ENCODE data around the gene NIPAL3.

NIPAL3 gene

GRCh38 chr1:24465638-24466037, 50.0 kb downstream of the NIPAL3 start:
- DNase-seq (ENCODE audit: low read depth in 1 of 2, low spot score in 1 of 2) = peak in 1 of 2 experiments; percentile 34
- H3K27ac ChIP-seq (replicated peaks) = peak overlapping the region; percentile 62
- no peaks in the 10 kb centered on the region for H3K27me3 ChIP-seq (ENCODE audit: insufficient read depth, poor library complexity, severe bottlenecking)
- TF ChIP-seq CTCF (IDR thresholded peaks at IDR 0.05; ENCODE audit: insufficient read depth, low read length) (no peak), SPI1 (IDR thresholded peaks at IDR 0.05; ENCODE audit: borderline replicate concordance, low read depth) (peak; percentile 46; the same call in 1 of the 2 replicates)
- H3K4me3 ChIP-seq (replicated peaks; ENCODE audit: insufficient read depth, low read length) = no peak overlapping the region

GRCh38 chr1:24468685-24469316, 53.2 kb downstream of the NIPAL3 start:
- no peak overlapping the region for H3K27ac ChIP-seq (replicated peaks)
- H3K4me3 ChIP-seq (replicated peaks; ENCODE audit: insufficient read depth, low read length) = no peak overlapping the region
- no peak for TF ChIP-seq REST (IDR thresholded peaks at IDR 0.05; ENCODE audit: insufficient replicate concordance, low read depth)
- TF ChIP-seq GABPA (IDR thresholded peaks at IDR 0.05; ENCODE audit: low read depth) = no peak
- TF ChIP-seq POLR2AphosphoS5 (IDR thresholded peaks at IDR 0.05; ENCODE audit: low read depth) = no peak
- no peak for TF ChIP-seq CTCF (IDR thresholded peaks at IDR 0.05; ENCODE audit: insufficient read depth, low read length)
- no peak for TF ChIP-seq SPI1 (IDR thresholded peaks at IDR 0.05; ENCODE audit: borderline replicate concordance, low read depth)
- no peaks in the 10 kb centered on the region for H3K27me3 ChIP-seq (ENCODE audit: insufficient read depth, poor library complexity, severe bottlenecking)
- no peak for DNase-seq (ENCODE audit: low read depth in 1 of 2, low spot score in 1 of 2)

GRCh38 chr1:24470592-24470991, 55.0 kb downstream of the NIPAL3 start:
- H3K4me3 ChIP-seq (replicated peaks; ENCODE audit: insufficient read depth, low read length) = no peak overlapping the region
- no peak overlapping the region for H3K27ac ChIP-seq (replicated peaks)
- TF ChIP-seq SPI1 (IDR thresholded peaks at IDR 0.05; ENCODE audit: borderline replicate concordance, low read depth) (peak; percentile 61; the same call in 1 of the 2 replicates), CTCF (IDR thresholded peaks at IDR 0.05; ENCODE audit: insufficient read depth, low read length) (no peak)
- H3K27me3 ChIP-seq (ENCODE audit: insufficient read depth, poor library complexity, severe bottlenecking) = no peaks in the 10 kb centered on the region
- no peak for DNase-seq (ENCODE audit: low read depth in 1 of 2, low spot score in 1 of 2)

GRCh38 chr1:24472527-24473251, 57.1 kb downstream of the NIPAL3 start:
- Histone ChIP-seq H3K27ac (replicated peaks) (no peak overlapping the region), H3K27me3 (ENCODE audit: insufficient read depth, poor library complexity, severe bottlenecking) (no peaks in the 10 kb centered on the region), H3K4me3 (replicated peaks; ENCODE audit: insufficient read depth, low read length) (no peak overlapping the region)
- no peak for DNase-seq (ENCODE audit: low read depth in 1 of 2, low spot score in 1 of 2)
- TF ChIP-seq REST (IDR thresholded peaks at IDR 0.05; ENCODE audit: insufficient replicate concordance, low read depth) (no peak), CTCF (IDR thresholded peaks at IDR 0.05; ENCODE audit: insufficient read depth, low read length) (no peak), SPI1 (IDR thresholded peaks at IDR 0.05; ENCODE audit: borderline replicate concordance, low read depth) (no peak), GABPA (IDR thresholded peaks at IDR 0.05; ENCODE audit: low read depth) (no peak), POLR2AphosphoS5 (IDR thresholded peaks at IDR 0.05; ENCODE audit: low read depth) (no peak)
